Omental fat pad (tissue), 4 donors: ENCODE results near the gene ARHGEF10L. TPM values are rescaled to one million over a fixed set of nuclear protein-coding genes. Genes with fewer than 3 reads are reported as not detected.

ENCODE experiments used
- ATAC-seq: fragments of 150-250 bp; one replicate; pipeline ENCODE4 v1.9.1; 2016; ENCODE audit warnings: mild to moderate bottlenecking, moderate library complexity; ENCODE audit not compliant: low FRiP score
- DNase-seq: peaks from one replicate; pipeline ENCODE4 v3.0.0-alpha.2; 2019; ENCODE audit warnings: low spot score
- CTCF ChIP-seq, 3 donors: fragments of 450-650 bp; IDR thresholded peaks; one replicate each; pipeline ENCODE4 v1.5.1; 2016 to 2017; ENCODE audit warnings: antibody characterized with exemption in 3 of 3, mild to moderate bottlenecking in 3 of 3, moderate library complexity in 2 of 3
- total RNA-seq, 4 donors: library from RNA; depleted of rRNA; stranded (reverse); fragments of >200 nt; gene quantifications; one replicate each; pipeline ENCODE4 v1.1.0, GENCODE V29; 2016

Gene ARHGEF10L
- total RNA-seq, 4 donors from 2014 or later = 17.3 to 59.0 (median 39.9) TPM

- ATAC-seq = no peak
- no peak for DNase-seq
- no peak for TF ChIP-seq CTCF (IDR thresholded peaks at IDR 0.05)
Observed at GRCh38 chr1:17515902-17516301, 23.6 kb upstream of the ARHGEF10L start.

- TF ChIP-seq CTCF (IDR thresholded peaks at IDR 0.05) = no peak
- ATAC-seq (no peak), DNase-seq (no peak)
Observed at GRCh38 chr1:17516303-17517214, 22.9 kb upstream of the ARHGEF10L start.

GRCh38 chr1:17520041-17520440 is 19.5 kb upstream of the ARHGEF10L start:
- DNase-seq (no peak), ATAC-seq (peak; percentile 54)
- TF ChIP-seq CTCF (IDR thresholded peaks at IDR 0.05) = no peak

DNA sequence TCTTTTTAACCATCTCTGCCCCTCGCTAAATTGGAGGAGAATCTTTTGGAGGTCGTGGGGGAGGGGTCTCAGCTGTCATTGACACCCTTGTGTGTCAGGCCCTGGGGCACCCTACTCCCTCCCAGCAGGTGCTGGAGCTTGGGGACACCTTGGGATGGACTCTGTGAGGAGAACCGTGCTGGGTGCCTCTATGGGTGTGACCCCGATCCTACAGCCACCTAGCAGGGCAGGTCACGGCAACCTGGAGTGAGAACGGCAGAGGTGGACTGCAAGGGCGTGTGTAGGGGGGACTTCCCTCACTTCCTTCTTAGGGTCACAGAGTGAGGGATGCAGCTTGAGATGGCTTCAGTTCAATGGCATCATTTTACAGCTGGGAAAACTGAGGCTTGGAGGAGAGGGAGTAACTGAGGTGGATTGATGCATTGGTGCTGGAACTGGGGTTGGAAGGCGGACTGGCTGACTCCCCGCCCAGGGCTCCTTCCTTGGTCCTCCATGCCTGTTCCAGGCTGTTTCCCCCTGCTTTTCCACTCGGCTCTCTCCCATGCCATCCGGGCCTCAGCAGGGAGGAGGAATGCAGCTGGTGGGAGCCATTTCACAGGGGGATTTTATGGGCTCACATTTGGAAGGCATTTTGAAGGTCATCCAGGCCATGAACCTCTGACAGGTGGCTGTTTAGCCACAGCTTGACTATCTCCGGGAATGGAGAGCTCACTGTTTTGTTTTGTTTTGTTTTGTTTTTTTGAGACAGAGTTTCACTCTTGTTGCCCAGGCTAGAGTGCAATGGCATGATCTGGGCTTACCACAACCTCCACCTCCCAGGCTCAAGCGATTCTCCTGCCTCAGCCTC is 18.8 kb upstream of the ARHGEF10L start:
- no peak for TF ChIP-seq CTCF (IDR thresholded peaks at IDR 0.05)
- no peak for ATAC-seq
- DNase-seq = no peak

GRCh38 chr1:17521946-17522612 is 17.4 kb upstream of the ARHGEF10L start:
- no peak for ATAC-seq
- TF ChIP-seq CTCF (IDR thresholded peaks at IDR 0.05) = no peak
- DNase-seq = no peak

GRCh38 chr1:17523321-17524041 is 16.0 kb upstream of the ARHGEF10L start:
- TF ChIP-seq CTCF (IDR thresholded peaks at IDR 0.05) = no peak
- DNase-seq (no peak), ATAC-seq (no peak)
